Glutamatergic neuron (in vitro differentiated cells): ENCODE measurements around the gene PTBP3. TPM values are rescaled to one million over a fixed set of nuclear protein-coding genes. Genes with fewer than 3 reads are reported as not detected.

Source experiments
- DNase-seq: peaks from one replicate; pipeline ENCODE4 v3.0.0; 2022
- H3K27ac Mint-ChIP-seq: one replicate; pipeline ENCODE4 v1.8.0; 2020; ENCODE audit warnings: mild to moderate bottlenecking, mixed read lengths, inconsistent platforms; ENCODE audit not compliant: unreplicated experiment
- H3K27me3 Mint-ChIP-seq: one replicate; pipeline ENCODE4 v1.8.0; 2020; ENCODE audit warnings: mild to moderate bottlenecking, moderate library complexity, mixed read lengths, inconsistent platforms; ENCODE audit not compliant: unreplicated experiment
- H3K36me3 Mint-ChIP-seq: one replicate; pipeline ENCODE4 v1.8.0; 2020; ENCODE audit warnings: mild to moderate bottlenecking, mixed read lengths, inconsistent platforms; ENCODE audit not compliant: unreplicated experiment
- H3K4me1 Mint-ChIP-seq: one replicate; pipeline ENCODE4 v1.8.0; 2020; ENCODE audit warnings: mild to moderate bottlenecking, low read depth, mixed read lengths, inconsistent platforms; ENCODE audit not compliant: unreplicated experiment
- H3K4me3 Mint-ChIP-seq: one replicate; pipeline ENCODE4 v1.8.0; 2020; ENCODE audit warnings: mild to moderate bottlenecking, mixed read lengths, inconsistent platforms; ENCODE audit not compliant: unreplicated experiment
- H3K9me3 Mint-ChIP-seq: one replicate; pipeline ENCODE4 v1.8.0; 2020; ENCODE audit warnings: mild to moderate bottlenecking, moderate library complexity, mixed read lengths, inconsistent platforms; ENCODE audit not compliant: unreplicated experiment
- CTCF ChIP-seq: fragments of 200-600 bp; sonication (generic); IDR thresholded peaks from one replicate; pipeline ENCODE4 v1.5.0; 2021; ENCODE audit not compliant: partially characterized antibody, unreplicated experiment
- total RNA-seq: library from RNA; stranded (reverse); fragmentation: NEBNext Ultra II Directional; extraction: Animal tissue kit (Norgen Biotek cat#: 25700); gene quantifications from one replicate; pipeline ENCODE4 v1.2.1, GENCODE V29; 2021; ENCODE audit not compliant: unreplicated experiment

PTBP3 gene
- total RNA-seq, 1 donor from 2014 or later, result 48.6 TPM

DNA sequence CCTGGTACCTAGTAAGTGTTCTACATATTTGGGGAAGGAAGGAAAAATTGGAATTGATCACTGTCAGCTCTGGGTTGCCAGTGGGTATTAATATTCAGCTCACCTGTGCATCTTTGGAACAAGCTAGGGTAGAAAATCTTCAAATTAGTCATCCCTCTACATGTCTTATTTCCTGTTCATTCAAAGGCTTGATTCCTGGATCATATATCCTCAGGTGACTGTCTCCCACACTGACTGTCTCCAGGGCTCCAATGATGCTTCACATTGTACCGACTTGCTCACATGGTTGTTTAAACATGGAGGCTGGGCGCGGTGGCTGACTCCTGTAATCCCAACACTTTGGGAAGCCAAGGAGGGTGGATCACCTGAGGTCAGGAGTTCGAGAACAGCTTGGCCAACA, 146.7 kb downstream of the PTBP3 start:
- TF ChIP-seq CTCF, result no peak
- Mint-ChIP-seq H3K4me3 (no peak overlapping the region), H3K9me3 (peaks cover 1% of the 10 kb centered on the region), H3K27ac (no peak overlapping the region), H3K36me3 (no peaks in the 10 kb centered on the region), H3K27me3 (peaks cover 1% of the 10 kb centered on the region), H3K4me1 (no peaks in the 10 kb centered on the region)
- no peak for DNase-seq

- H3K27me3 Mint-ChIP-seq, result peaks cover 1% of the 10 kb centered on the region
- no peak overlapping the region for H3K27ac Mint-ChIP-seq
- no peaks in the 10 kb centered on the region for H3K9me3 Mint-ChIP-seq
- peaks cover 7% of the 10 kb centered on the region for H3K4me1 Mint-ChIP-seq
- no peak for TF ChIP-seq CTCF
- no peaks in the 10 kb centered on the region for H3K36me3 Mint-ChIP-seq
- H3K4me3 Mint-ChIP-seq, result no peak overlapping the region
- no peak for DNase-seq
Observed at GRCh38 chr9:112184946-112185345, 148.5 kb downstream of the PTBP3 start.

- no peak overlapping the region for H3K27ac Mint-ChIP-seq
- no peak for TF ChIP-seq CTCF
- H3K4me3 Mint-ChIP-seq, result no peak overlapping the region
- H3K27me3 Mint-ChIP-seq, result peaks cover 1% of the 10 kb centered on the region
- peaks cover 7% of the 10 kb centered on the region for H3K4me1 Mint-ChIP-seq
- H3K36me3 Mint-ChIP-seq, result no peaks in the 10 kb centered on the region
- no peaks in the 10 kb centered on the region for H3K9me3 Mint-ChIP-seq
- DNase-seq, result no peak
Observed at GRCh38 chr9:112184221-112184620, 149.2 kb downstream of the PTBP3 start.

GRCh38 chr9:112180387-112180881, 153.0 kb downstream of the PTBP3 start:
- Mint-ChIP-seq H3K36me3 (peaks cover 5% of the 10 kb centered on the region), H3K9me3 (no peaks in the 10 kb centered on the region), H3K27me3 (peaks cover 5% of the 10 kb centered on the region), H3K4me3 (no peak overlapping the region), H3K4me1 (peaks cover 7% of the 10 kb centered on the region), H3K27ac (no peak overlapping the region)
- DNase-seq, result no peak
- no peak for TF ChIP-seq CTCF

DNA sequence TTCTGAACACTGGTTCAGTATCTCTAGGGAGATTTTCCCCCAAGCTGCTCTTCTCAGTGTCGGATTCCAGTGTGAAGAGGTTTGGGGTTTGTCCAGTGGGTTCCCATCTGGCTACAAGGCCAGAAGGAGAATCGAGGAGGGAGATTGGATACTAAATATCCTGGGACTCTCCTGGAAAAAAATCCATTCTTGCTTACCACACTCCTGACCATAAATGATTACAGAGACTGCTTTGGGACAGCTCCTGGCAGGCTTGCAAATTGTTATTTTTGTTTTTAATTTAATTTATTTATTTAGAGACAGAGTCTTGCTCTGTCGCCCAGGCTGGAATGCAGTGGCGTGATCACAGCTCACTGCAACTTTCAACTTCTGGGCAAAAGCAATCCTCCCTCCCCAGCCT, 153.6 kb downstream of the PTBP3 start:
- H3K4me3 Mint-ChIP-seq, result no peak overlapping the region
- no peak for DNase-seq
- no peaks in the 10 kb centered on the region for H3K9me3 Mint-ChIP-seq
- no peak for TF ChIP-seq CTCF
- peaks cover 5% of the 10 kb centered on the region for H3K27me3 Mint-ChIP-seq
- no peak overlapping the region for H3K27ac Mint-ChIP-seq
- peaks cover 5% of the 10 kb centered on the region for H3K36me3 Mint-ChIP-seq
- H3K4me1 Mint-ChIP-seq, result peaks cover 7% of the 10 kb centered on the region
